ENCODE measurements around the gene GJD3.

Gene GJD3

GRCh38 chr17:40320756-40321523 lies 43.6 kb downstream of the GJD3 start:
- peak; percentile 52 for DNase-seq

- DNase-seq: peak; percentile 80
These were observed 44.6 kb downstream of the GJD3 start for GRCh38 chr17:40319651-40320540.

GRCh38 chr17:40318830-40319391 lies 45.6 kb downstream of the GJD3 start:
- DNase-seq: no peak

- DNase-seq: peak; percentile 92
These were observed 46.4 kb downstream of the GJD3 start for GRCh38 chr17:40317880-40318829.

GRCh38 chr17:40317345-40317873 lies 47.1 kb downstream of the GJD3 start:
- no peak for DNase-seq

GRCh38 chr17:40316571-40317344 lies 47.8 kb downstream of the GJD3 start:
- DNase-seq: no peak

- no peak for DNase-seq
These were observed 48.6 kb downstream of the GJD3 start for GRCh38 chr17:40315678-40316570.

- DNase-seq: no peak
These were observed 49.3 kb downstream of the GJD3 start for GRCh38 chr17:40315206-40315605.

- DNase-seq: peak; percentile 84
These were observed 50.0 kb downstream of the GJD3 start for GRCh38 chr17:40314584-40314956.

GRCh38 chr17:40313668-40314583 lies 50.6 kb downstream of the GJD3 start:
- no peak for DNase-seq
